ENCODE data around the gene MVB12B.
A peak's percentile ranks its signal among the peaks of the same experiment; 100 is the strongest.

The MVB12B gene

GRCh38 chr9:126376311-126377175 lies 49.9 kb downstream of the MVB12B start:
- TF ChIP-seq CTCF (IDR thresholded peaks at IDR 0.05), result no peak
- no peak overlapping the region for H3K4me3 ChIP-seq
- H3K27ac ChIP-seq, result peak overlapping the region in 1 of 2 donors; percentile 20
- no peak for DNase-seq (ENCODE audit: low spot score)

- no peak for DNase-seq (ENCODE audit: low spot score)
- no peak for TF ChIP-seq CTCF (IDR thresholded peaks at IDR 0.05)
- H3K27ac ChIP-seq, result no peak overlapping the region
- no peak overlapping the region for H3K4me3 ChIP-seq
Observed at GRCh38 chr9:126377176-126377509, 50.5 kb downstream of the MVB12B start.

GRCh38 chr9:126377536-126377935 lies 50.9 kb downstream of the MVB12B start:
- H3K4me3 ChIP-seq, result no peak overlapping the region
- no peak for TF ChIP-seq CTCF (IDR thresholded peaks at IDR 0.05)
- no peak overlapping the region for H3K27ac ChIP-seq
- DNase-seq (ENCODE audit: low spot score), result no peak

GRCh38 chr9:126378761-126379160 lies 52.1 kb downstream of the MVB12B start:
- DNase-seq (ENCODE audit: low spot score), result no peak
- TF ChIP-seq CTCF (IDR thresholded peaks at IDR 0.05), result no peak
- Histone ChIP-seq H3K4me3 (no peak overlapping the region), H3K27ac (no peak overlapping the region)

- Histone ChIP-seq H3K4me3 (no peak overlapping the region), H3K27ac (peak overlapping the region in 1 of 2 donors; percentile 26)
- no peak for DNase-seq (ENCODE audit: low spot score)
- TF ChIP-seq CTCF (IDR thresholded peaks at IDR 0.05), result no peak
Observed at GRCh38 chr9:126379661-126380360, 53.2 kb downstream of the MVB12B start.

GRCh38 chr9:126380447-126380846 lies 53.8 kb downstream of the MVB12B start:
- DNase-seq (ENCODE audit: low spot score), result no peak
- no peak for TF ChIP-seq CTCF (IDR thresholded peaks at IDR 0.05)
- Histone ChIP-seq H3K4me3 (no peak overlapping the region), H3K27ac (no peak overlapping the region)

GRCh38 chr9:126381195-126381594 lies 54.6 kb downstream of the MVB12B start:
- TF ChIP-seq CTCF (IDR thresholded peaks at IDR 0.05), result no peak
- Histone ChIP-seq H3K27ac (no peak overlapping the region), H3K4me3 (no peak overlapping the region)
- no peak for DNase-seq (ENCODE audit: low spot score)

All from coronary artery (tissue), 2 donors.